Naive B cell (primary cell): ENCODE data around the gene OR6C6. TPM values are rescaled to one million over a fixed set of nuclear protein-coding genes. Genes with fewer than 3 reads are reported as not detected.

Source experiments
- polyA plus RNA-seq, 6 donors: library from polyadenylated mRNA; unstranded; fragments of 300-500 nt; fragmentation: Illumina TruSeq; gene quantifications; one replicate each; pipeline ENCODE4 v1.2.3, GENCODE V29; 2021; ENCODE audit warnings: low read depth in 6 of 6

The OR6C6 gene
- polyA plus RNA-seq, 6 donors from 2014 or later: not detected

Other genes with a start within 250 kb of the OR6C6 start
- gene OR9K2, start 170.2 kb downstream of the OR6C6 start, polyA plus RNA-seq: not detected
- not detected for gene OR10A7, start 75.5 kb downstream of the OR6C6 start, polyA plus RNA-seq
- gene OR6C74, start 52.0 kb downstream of the OR6C6 start, polyA plus RNA-seq: not detected
- gene OR6C1, start 17.8 kb upstream of the OR6C6 start, polyA plus RNA-seq: not detected
- gene OR6C3, start 34.2 kb upstream of the OR6C6 start, polyA plus RNA-seq: not detected
- gene OR6C75, start 66.4 kb upstream of the OR6C6 start, polyA plus RNA-seq: not detected
- not detected for gene OR6C65, start 104.0 kb upstream of the OR6C6 start, polyA plus RNA-seq
- gene OR6C76, start 129.7 kb upstream of the OR6C6 start, polyA plus RNA-seq: not detected
- not detected for gene OR6C2, start 147.5 kb upstream of the OR6C6 start, polyA plus RNA-seq
- gene OR6C70, start 173.6 kb upstream of the OR6C6 start, polyA plus RNA-seq: not detected
- not detected for gene OR6C68, start 195.8 kb upstream of the OR6C6 start, polyA plus RNA-seq